ENCODE data around the gene AP2S1.
A peak's percentile ranks its signal among the peaks of the same experiment; 100 is the strongest.
"Not testable (repeated sequence)": the region's sequence is repeated elsewhere in the genome, so short reads cannot be mapped to it uniquely, and the experiment has no call there.

The AP2S1 gene

GRCh38 chr19:46839752-46840497 is 10.7 kb downstream of the AP2S1 start:
- DNase-seq: no peak

- DNase-seq: no peak
These were observed 12.5 kb downstream of the AP2S1 start for GRCh38 chr19:46838160-46838559.

GRCh38 chr19:46834984-46835383 is 15.7 kb downstream of the AP2S1 start:
- no peak for DNase-seq

- DNase-seq: no peak
These were observed 16.5 kb downstream of the AP2S1 start for GRCh38 chr19:46834121-46834520.

GRCh38 chr19:46830864-46831263 is 19.8 kb downstream of the AP2S1 start:
- DNase-seq: no peak

- DNase-seq: no peak
These were observed 22.2 kb downstream of the AP2S1 start for GRCh38 chr19:46828484-46828883.

GRCh38 chr19:46825731-46826055 is 25.0 kb downstream of the AP2S1 start:
- no peak for DNase-seq

- no peak for DNase-seq
These were observed 25.5 kb downstream of the AP2S1 start for GRCh38 chr19:46824890-46825730.

- DNase-seq: peak; percentile 69 to 91
These were observed 27.6 kb downstream of the AP2S1 start for GRCh38 chr19:46823049-46823448.

- not testable (repeated sequence) for DNase-seq
These were observed 28.2 kb downstream of the AP2S1 start for GRCh38 chr19:46822410-46822787.

- no peak for DNase-seq
These were observed 28.9 kb downstream of the AP2S1 start for GRCh38 chr19:46821512-46822409.

GRCh38 chr19:46818812-46819211 is 31.8 kb downstream of the AP2S1 start:
- DNase-seq: no peak

- DNase-seq: peak; percentile 81 to 90
These were observed 34.6 kb downstream of the AP2S1 start for GRCh38 chr19:46815833-46816627.

GRCh38 chr19:46813839-46814358 is 36.7 kb downstream of the AP2S1 start:
- no peak for DNase-seq

- no peak for DNase-seq
These were observed 37.4 kb downstream of the AP2S1 start for GRCh38 chr19:46812977-46813838.

GRCh38 chr19:46809534-46810272 is 40.9 kb downstream of the AP2S1 start:
- no peak for DNase-seq

GRCh38 chr19:46806656-46807055 is 44.0 kb downstream of the AP2S1 start:
- no peak for DNase-seq

- DNase-seq: not testable (repeated sequence)
These were observed 46.2 kb downstream of the AP2S1 start for GRCh38 chr19:46804432-46804831.

GRCh38 chr19:46803555-46803954 is 47.1 kb downstream of the AP2S1 start:
- no peak for DNase-seq

GRCh38 chr19:46802152-46802551 is 48.5 kb downstream of the AP2S1 start:
- no peak for DNase-seq
